ENCODE measurements around the gene ANKUB1. TPM values are rescaled to one million over a fixed set of nuclear protein-coding genes. Genes with fewer than 3 reads are reported as not detected.

The ANKUB1 gene
- total RNA-seq, 4 donors from 2014 or later = not detected

DNA sequence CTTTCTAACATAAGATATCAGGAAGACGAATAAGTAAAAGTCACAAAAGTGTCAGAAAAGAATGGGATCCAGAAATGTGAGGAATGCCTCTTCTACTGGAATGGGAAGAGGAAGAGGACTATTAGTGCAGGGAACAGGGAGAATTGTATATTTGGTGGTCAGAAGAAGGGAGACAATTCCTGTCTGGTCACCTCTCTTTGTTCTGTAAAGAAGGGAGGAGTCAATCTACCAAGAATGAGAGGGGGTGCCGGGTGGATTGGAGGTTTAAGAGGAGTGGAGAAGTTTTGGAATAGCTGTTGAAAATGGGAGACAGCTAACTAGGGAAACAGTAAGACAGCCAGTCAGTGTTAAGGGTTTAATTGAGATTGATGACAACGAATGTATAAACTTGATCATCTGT lies 60.1 kb downstream of the ANKUB1 start:
- Histone ChIP-seq H3K27me3 (no peaks in the 10 kb centered on the region), H3K27ac (no peak overlapping the region), H3K4me3 (no peak overlapping the region), H3K36me3 (no peaks in the 10 kb centered on the region), H3K9me3 (no peaks in the 10 kb centered on the region), H3K4me1 (no peaks in the 10 kb centered on the region)
- intact Hi-C loops (cut with DNase I; ENCODE audit: low total_unique reads) (no loop called here), in situ Hi-C loops (cut with MboI; ENCODE audit: low sequenced_read_pairs in 4 of 4) (no loop called here)
- TF ChIP-seq, protein P1, sequence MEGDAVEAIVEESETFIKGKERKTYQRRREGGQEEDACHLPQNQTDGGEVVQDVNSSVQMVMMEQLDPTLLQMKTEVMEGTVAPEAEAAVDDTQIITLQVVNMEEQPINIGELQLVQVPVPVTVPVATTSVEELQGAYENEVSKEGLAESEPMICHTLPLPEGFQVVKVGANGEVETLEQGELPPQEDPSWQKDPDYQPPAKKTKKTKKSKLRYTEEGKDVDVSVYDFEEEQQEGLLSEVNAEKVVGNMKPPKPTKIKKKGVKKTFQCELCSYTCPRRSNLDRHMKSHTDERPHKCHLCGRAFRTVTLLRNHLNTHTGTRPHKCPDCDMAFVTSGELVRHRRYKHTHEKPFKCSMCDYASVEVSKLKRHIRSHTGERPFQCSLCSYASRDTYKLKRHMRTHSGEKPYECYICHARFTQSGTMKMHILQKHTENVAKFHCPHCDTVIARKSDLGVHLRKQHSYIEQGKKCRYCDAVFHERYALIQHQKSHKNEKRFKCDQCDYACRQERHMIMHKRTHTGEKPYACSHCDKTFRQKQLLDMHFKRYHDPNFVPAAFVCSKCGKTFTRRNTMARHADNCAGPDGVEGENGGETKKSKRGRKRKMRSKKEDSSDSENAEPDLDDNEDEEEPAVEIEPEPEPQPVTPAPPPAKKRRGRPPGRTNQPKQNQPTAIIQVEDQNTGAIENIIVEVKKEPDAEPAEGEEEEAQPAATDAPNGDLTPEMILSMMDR (IDR thresholded peaks at IDR 0.05 in 4 of 5, conservative IDR thresholded peaks at IDR 0.05 in 1 of 5) = no peak
- TF ChIP-seq POLR2A (IDR thresholded peaks at IDR 0.05) = no peak
- no peak for DNase-seq
- ATAC-seq = no peak

DNA sequence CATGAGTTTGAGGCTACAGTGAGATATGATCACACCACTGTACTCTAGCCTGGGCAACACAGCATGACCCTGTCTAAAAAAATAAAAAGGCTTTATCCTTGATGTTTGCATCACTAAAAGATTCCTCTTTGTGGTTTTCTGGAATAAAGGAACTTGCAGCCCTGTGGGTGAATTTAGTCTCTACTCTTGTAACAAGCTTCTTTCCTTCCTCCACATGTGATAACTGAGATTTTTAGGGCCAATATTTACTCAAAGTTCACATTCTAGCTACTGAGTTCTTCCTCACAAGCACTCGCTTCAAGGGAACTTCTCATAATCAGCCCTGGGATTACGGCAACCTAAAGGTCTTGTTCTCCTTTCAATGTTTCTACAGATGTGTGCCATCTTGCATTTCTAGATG lies 64.7 kb downstream of the ANKUB1 start:
- H3K36me3 ChIP-seq = no peaks in the 10 kb centered on the region
- H3K4me1 ChIP-seq = no peaks in the 10 kb centered on the region
- in situ Hi-C loops (cut with MboI; ENCODE audit: low sequenced_read_pairs in 4 of 4) (no loop called here), intact Hi-C loops (cut with DNase I; ENCODE audit: low total_unique reads) (no loop called here)
- no peaks in the 10 kb centered on the region for H3K27me3 ChIP-seq
- H3K4me3 ChIP-seq = no peak overlapping the region
- no peak overlapping the region for H3K27ac ChIP-seq
- DNase-seq (no peak), ATAC-seq (no peak)
- TF ChIP-seq POLR2A (IDR thresholded peaks at IDR 0.05) = no peak
- TF ChIP-seq, protein P1 (IDR thresholded peaks at IDR 0.05 in 4 of 5, conservative IDR thresholded peaks at IDR 0.05 in 1 of 5) = no peak
- H3K9me3 ChIP-seq = no peaks in the 10 kb centered on the region

DNA sequence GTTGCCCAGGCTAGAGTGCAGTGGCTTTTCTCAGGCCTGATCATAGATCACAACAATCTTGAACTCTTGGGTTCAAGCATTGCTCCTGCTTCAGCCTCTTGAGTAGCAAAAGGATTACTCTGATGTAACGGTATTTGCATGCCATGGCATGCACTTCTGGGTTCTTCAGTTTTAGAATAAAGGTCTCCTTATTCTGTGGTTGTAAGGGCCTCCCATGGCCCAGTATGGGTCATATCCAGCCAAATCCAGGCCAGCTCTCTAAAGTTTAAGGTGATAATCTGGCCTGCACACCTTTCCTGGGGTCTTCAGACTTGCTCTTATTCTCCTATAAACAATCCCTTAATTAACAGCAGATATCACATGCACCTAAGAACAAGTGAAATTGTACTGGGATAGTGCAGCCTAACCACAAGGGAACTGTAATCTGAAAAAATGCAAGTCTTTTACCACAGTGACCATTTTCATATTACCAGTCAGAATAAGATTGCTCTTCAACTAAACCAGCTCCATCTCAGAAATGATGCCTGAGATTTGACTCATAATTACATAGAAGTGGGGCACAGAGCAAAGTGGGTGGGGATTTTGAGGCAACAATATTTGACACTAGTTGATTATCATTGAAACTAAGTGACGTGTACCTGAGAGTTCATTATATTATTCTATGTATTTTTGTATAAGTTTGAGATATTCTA lies 65.5 kb downstream of the ANKUB1 start:
- no peak for TF ChIP-seq POLR2A (IDR thresholded peaks at IDR 0.05)
- TF ChIP-seq, protein P1 (IDR thresholded peaks at IDR 0.05 in 4 of 5, conservative IDR thresholded peaks at IDR 0.05 in 1 of 5) = no peak
- Histone ChIP-seq H3K4me1 (no peaks in the 10 kb centered on the region), H3K27me3 (no peaks in the 10 kb centered on the region), H3K4me3 (no peak overlapping the region), H3K9me3 (no peaks in the 10 kb centered on the region), H3K27ac (no peak overlapping the region), H3K36me3 (no peaks in the 10 kb centered on the region)
- DNase-seq (no peak), ATAC-seq (no peak)
- in situ Hi-C loops (cut with MboI; ENCODE audit: low sequenced_read_pairs in 4 of 4) = no loop called here
- intact Hi-C loops (cut with DNase I; ENCODE audit: low total_unique reads) = no loop called here

DNA sequence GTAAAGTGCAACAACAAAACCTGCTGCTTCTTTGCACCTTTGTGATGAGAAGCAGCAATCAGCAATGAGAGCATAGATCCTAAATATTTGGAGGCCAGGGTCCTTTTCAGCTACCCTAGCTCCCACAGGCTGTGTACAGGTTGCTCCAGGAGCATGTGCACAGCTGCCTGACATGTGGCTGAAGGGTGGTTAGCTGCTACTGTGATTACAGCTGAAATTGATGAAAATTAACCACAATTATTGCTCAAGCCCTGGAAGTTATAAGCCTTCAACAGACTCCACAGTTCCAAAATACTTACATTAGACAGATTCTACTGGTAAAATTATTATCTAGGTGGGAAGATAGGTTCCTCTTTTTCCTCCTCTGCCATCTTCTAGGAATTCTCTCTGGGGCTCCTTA lies 68.6 kb downstream of the ANKUB1 start:
- in situ Hi-C loops (cut with MboI; ENCODE audit: low sequenced_read_pairs in 4 of 4) = loop anchor here in 1 of 4 donors (25.0 kb wide), 1 partner anchor 211 kb away; no protein-coding TSS in a partner anchor
- Histone ChIP-seq H3K4me3 (no peak overlapping the region), H3K27ac (no peak overlapping the region), H3K36me3 (no peaks in the 10 kb centered on the region), H3K4me1 (no peaks in the 10 kb centered on the region), H3K9me3 (peaks cover 0 to 7% (median 0%) of the 10 kb centered on the region in 3 donors), H3K27me3 (no peaks in the 10 kb centered on the region)
- intact Hi-C loops (cut with DNase I; ENCODE audit: low total_unique reads) = no loop called here
- TF ChIP-seq POLR2A (IDR thresholded peaks at IDR 0.05) = no peak
- TF ChIP-seq, protein P1 (IDR thresholded peaks at IDR 0.05 in 4 of 5, conservative IDR thresholded peaks at IDR 0.05 in 1 of 5) = no peak
- no peak for DNase-seq
- no peak for ATAC-seq

All from gastrocnemius medialis (tissue), 4 donors.